Lung (tissue), 12 donors: ENCODE data around the gene NFATC4. TPM values are rescaled to one million over a fixed set of nuclear protein-coding genes. Genes with fewer than 3 reads are reported as not detected.
"Not testable (repeated sequence)": the region's sequence is repeated elsewhere in the genome, so short reads cannot be mapped to it uniquely, and the experiment has no call there.

Source experiments
- ATAC-seq: fragments of 200-7000 bp; cut with Tn5 transposase; one replicate; pipeline ENCODE4 v1.9.1; 2020; ENCODE audit warnings: moderate number of reproducible peaks; ENCODE audit not compliant: insufficient read depth, low FRiP score
- DNase-seq, 3 donors: peaks; one replicate each; pipeline ENCODE4 v3.0.0-alpha.2; 2013 to 2017
- H3K27ac ChIP-seq, 2 donors: one replicate each; pipeline ENCODE4 v1.5.1; 2013; ENCODE audit warnings: mild to moderate bottlenecking in 2 of 2, moderate library complexity in 2 of 2, control low read depth in 1 of 2, inconsistent platforms in 1 of 2, low read depth in 1 of 2, low read length in 1 of 2
- H3K27me3 ChIP-seq, 3 donors: one replicate each; pipeline ENCODE4 v1.5.1; 2013; ENCODE audit warnings: low read length in 2 of 3; ENCODE audit not compliant: control insufficient read depth in 3 of 3, insufficient read depth in 3 of 3
- H3K36me3 ChIP-seq, 4 donors: one replicate each; pipeline ENCODE4 v1.5.1; 2013; ENCODE audit warnings: low read length in 4 of 4, mild to moderate bottlenecking in 1 of 4, moderate library complexity in 1 of 4; ENCODE audit not compliant: control insufficient read depth in 4 of 4, insufficient read depth in 4 of 4
- H3K4me1 ChIP-seq, 5 donors: one replicate each; pipeline ENCODE4 v1.5.1; 2013; ENCODE audit warnings: low read length in 5 of 5, mild to moderate bottlenecking in 2 of 5, moderate library complexity in 1 of 5; ENCODE audit not compliant: control insufficient read depth in 5 of 5, insufficient read depth in 5 of 5
- H3K4me3 ChIP-seq: one replicate; pipeline ENCODE4 v1.5.1; 2013; ENCODE audit warnings: mild to moderate bottlenecking, control low read depth, moderate library complexity
- H3K9ac ChIP-seq, 2 donors: one replicate each; pipeline ENCODE4 v1.5.1; 2013; ENCODE audit warnings: low read length in 2 of 2, control low read depth in 1 of 2; ENCODE audit not compliant: insufficient read depth in 1 of 2
- H3K9me3 ChIP-seq, 4 donors: one replicate each; pipeline ENCODE4 v1.5.1; 2013; ENCODE audit warnings: low read length in 3 of 4, mild to moderate bottlenecking in 1 of 4, moderate library complexity in 1 of 4; ENCODE audit not compliant: control insufficient read depth in 4 of 4, insufficient read depth in 3 of 4
- WGBS, 2 donors: extraction: QIAGEN DNeasy Blood & Tissue Kit; methylation state at CpG; one replicate each; pipeline ENCODE4 v1.1.7; 2013; 5-methylcytosine and 5-hydroxymethylcytosine counted together
- polyA plus RNA-seq, 2 donors: library from polyadenylated mRNA; stranded (reverse); fragments of 200-250 nt; gene quantifications; one replicate each; pipeline ENCODE4 v1.2.1, GENCODE V29; 2013
- total RNA-seq, 2 donors: library from RNA; depleted of rRNA in 1 of 2; stranded (reverse); fragments of >200 nt in 1 of 2; gene quantifications; one replicate each; pipeline ENCODE4 v1.2.1, GENCODE V29; 2014 to 2021
- TF ChIP-seq, protein P1 (sequence below): IDR thresholded peaks from 2 replicates; pipeline ENCODE4 v1.5.1; 2012; ENCODE audit warnings: mild to moderate bottlenecking; ENCODE audit errors: control extremely low read depth, extremely low read depth
- donor health status: control.
- donor health status: control.
- donor health status: Bipolar disorder and iron deficiency.
- donor health status: healthy.
- donor health status: DM: yes; HTN: yes; CAD: no.

NFATC4 gene
- total and polyA plus RNA-seq, 4 donors: 13.9 to 71.4 (median 38.4) TPM

DNA sequence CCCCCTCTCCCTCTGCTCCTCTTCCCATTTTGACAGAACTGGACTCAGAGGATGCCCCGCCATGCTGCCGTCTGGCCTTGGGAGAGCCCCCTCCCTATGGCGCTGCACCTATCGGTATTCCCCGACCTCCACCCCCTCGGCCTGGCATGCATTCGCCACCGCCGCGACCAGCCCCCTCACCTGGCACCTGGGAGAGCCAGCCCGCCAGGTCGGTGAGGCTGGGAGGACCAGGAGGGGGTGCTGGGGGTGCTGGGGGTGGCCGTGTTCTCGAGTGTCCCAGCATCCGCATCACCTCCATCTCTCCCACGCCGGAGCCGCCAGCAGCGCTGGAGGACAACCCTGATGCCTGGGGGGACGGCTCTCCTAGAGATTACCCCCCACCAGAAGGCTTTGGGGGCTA lies 1.5 kb downstream of the NFATC4 start:
- WGBS, 2 donors: 88 to 89% methylated on average over 20 of the region's 20 CpGs
- DNase-seq (no peak), ATAC-seq (no peak)
- Histone ChIP-seq H3K4me1 (peaks cover 0 to 55% (median 16%) of the 10 kb centered on the region in 5 donors), H3K4me3 (no peak overlapping the region), H3K27ac (peak overlapping the region in 1 of 2 donors; percentile 28), H3K27me3 (no peaks in the 10 kb centered on the region), H3K36me3 (peaks cover 0 to 13% (median 4%) of the 10 kb centered on the region in 4 donors), H3K9me3 (no peaks in the 10 kb centered on the region), H3K9ac (peak overlapping the region; percentile 40 to 55)
- TF ChIP-seq, protein P1, sequence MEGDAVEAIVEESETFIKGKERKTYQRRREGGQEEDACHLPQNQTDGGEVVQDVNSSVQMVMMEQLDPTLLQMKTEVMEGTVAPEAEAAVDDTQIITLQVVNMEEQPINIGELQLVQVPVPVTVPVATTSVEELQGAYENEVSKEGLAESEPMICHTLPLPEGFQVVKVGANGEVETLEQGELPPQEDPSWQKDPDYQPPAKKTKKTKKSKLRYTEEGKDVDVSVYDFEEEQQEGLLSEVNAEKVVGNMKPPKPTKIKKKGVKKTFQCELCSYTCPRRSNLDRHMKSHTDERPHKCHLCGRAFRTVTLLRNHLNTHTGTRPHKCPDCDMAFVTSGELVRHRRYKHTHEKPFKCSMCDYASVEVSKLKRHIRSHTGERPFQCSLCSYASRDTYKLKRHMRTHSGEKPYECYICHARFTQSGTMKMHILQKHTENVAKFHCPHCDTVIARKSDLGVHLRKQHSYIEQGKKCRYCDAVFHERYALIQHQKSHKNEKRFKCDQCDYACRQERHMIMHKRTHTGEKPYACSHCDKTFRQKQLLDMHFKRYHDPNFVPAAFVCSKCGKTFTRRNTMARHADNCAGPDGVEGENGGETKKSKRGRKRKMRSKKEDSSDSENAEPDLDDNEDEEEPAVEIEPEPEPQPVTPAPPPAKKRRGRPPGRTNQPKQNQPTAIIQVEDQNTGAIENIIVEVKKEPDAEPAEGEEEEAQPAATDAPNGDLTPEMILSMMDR: no peak

DNA sequence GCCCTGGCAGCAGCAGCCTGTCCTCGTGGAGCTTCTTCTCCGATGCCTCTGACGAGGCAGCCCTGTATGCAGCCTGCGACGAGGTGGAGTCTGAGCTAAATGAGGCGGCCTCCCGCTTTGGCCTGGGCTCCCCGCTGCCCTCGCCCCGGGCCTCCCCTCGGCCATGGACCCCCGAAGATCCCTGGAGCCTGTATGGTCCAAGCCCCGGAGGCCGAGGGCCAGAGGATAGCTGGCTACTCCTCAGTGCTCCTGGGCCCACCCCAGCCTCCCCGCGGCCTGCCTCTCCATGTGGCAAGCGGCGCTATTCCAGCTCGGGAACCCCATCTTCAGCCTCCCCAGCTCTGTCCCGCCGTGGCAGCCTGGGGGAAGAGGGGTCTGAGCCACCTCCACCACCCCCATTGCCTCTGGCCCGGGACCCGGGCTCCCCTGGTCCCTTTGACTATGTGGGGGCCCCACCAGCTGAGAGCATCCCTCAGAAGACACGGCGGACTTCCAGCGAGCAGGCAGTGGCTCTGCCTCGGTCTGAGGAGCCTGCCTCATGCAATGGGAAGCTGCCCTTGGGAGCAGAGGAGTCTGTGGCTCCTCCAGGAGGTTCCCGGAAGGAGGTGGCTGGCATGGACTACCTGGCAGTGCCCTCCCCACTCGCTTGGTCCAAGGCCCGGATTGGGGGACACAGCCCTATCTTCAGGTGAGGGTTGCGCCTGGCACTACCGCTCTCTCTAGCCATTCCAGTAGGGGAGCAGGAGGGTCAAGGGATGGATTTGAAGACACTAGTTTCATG lies 2.1 kb downstream of the NFATC4 start:
- WGBS, 2 donors: 85 to 90% methylated on average over 25 to 32 of the region's 32 CpGs
- ATAC-seq: no peak
- H3K9ac ChIP-seq: no peak overlapping the region

DNA sequence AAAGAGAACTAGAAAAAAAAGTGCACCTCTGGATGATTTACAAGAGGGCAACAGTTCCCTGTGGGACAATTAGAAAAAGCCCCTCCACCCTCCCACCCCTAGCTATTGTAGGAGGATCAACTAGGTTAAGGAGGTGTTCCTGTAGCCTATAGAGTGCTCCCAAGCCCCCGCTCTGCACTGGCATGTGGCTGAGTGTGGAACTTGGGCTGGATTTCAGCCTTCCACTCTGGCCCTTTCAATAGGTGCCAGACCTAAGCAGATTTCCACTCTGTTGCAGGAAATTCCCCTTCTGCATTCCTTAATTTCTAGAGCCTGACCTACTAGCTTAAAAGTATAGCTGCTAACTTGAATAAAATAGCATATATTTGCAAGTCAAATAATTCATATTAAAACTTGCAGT lies 2.8 kb downstream of the NFATC4 start:
- TF ChIP-seq, protein P1: no peak
- Histone ChIP-seq H3K4me3 (no peak overlapping the region), H3K4me1 (peaks cover 0 to 47% (median 8%) of the 10 kb centered on the region in 5 donors), H3K9me3 (no peaks in the 10 kb centered on the region), H3K27ac (peak overlapping the region in 1 of 2 donors; percentile 26), H3K27me3 (no peaks in the 10 kb centered on the region), H3K9ac (no peak overlapping the region), H3K36me3 (peaks cover 0 to 24% (median 6%) of the 10 kb centered on the region in 4 donors)
- ATAC-seq (no peak), DNase-seq (no peak)
- 67 to 71% methylated on average over 1 of the region's 1 CpG for WGBS, 2 donors

More for the DNA sequence above, 2.1 kb downstream of the NFATC4 start:
- Histone ChIP-seq H3K9me3 (no peaks in the 10 kb centered on the region), H3K27me3 (no peaks in the 10 kb centered on the region), H3K4me3 (no peak overlapping the region), H3K36me3 (peaks cover 0 to 19% (median 5%) of the 10 kb centered on the region in 4 donors), H3K27ac (no peak overlapping the region), H3K4me1 (peaks cover 0 to 54% (median 13%) of the 10 kb centered on the region in 5 donors)
- no peak for DNase-seq
- TF ChIP-seq, protein P1: no peak

DNA sequence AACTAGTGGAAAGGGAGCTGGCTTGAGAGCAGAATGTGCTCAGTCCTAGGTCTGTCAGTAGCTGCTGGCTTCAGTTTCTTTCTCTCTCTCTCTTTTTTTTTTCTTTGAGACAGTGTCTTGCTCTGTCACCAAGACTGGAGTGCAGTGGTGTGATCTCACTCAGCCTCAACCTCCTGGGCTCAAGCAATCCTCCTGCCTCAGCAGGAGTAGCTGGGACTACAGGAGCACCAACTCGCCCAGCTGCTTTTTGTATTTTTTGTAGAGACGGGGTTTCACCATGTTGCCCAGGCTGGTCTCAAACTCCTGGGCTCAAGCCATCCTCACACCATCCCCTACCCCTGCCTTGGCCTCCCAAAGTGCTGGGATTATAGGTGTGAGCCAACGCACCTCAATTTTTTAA lies 3.6 kb downstream of the NFATC4 start:
- ATAC-seq, H3K27ac ChIP-seq, DNase-seq, H3K4me3 ChIP-seq, H3K9ac ChIP-seq, H3K27me3 ChIP-seq, H3K9me3 ChIP-seq: not testable (repeated sequence)
- Histone ChIP-seq H3K36me3 (peaks cover 0 to 30% (median 6%) of the 10 kb centered on the region in 4 donors), H3K4me1 (peaks cover 0 to 42% (median 6%) of the 10 kb centered on the region in 5 donors)
- WGBS, 2 donors: 91 to 93% methylated on average over 3 of the region's 3 CpGs
